CD8-positive, alpha-beta memory T cell (primary cell): ENCODE data around the gene TCF7. TPM values are rescaled to one million over a fixed set of nuclear protein-coding genes. Genes with fewer than 3 reads are reported as not detected.

Experiments used
- CTCF ChIA-PET: fragments of 350-600 bp; sonication (Branson Sonifier 250); formaldehyde crosslinking; loops from one replicate; lab custom pipeline; 2021; ENCODE audit warnings: antibody characterized with exemption; lab: Charles Lee
- POLR2A ChIA-PET: fragments of 350-600 bp; sonication (Branson Sonifier 250); formaldehyde crosslinking; loops from one replicate; lab custom pipeline; 2021; ENCODE audit warnings: antibody characterized with exemption; lab: Charles Lee
- DNase-seq, 5 donors: peaks; one replicate each; pipeline versions ENCODE4 v3.0.0 to v3.0.0-alpha.2; 2020 to 2022; ENCODE audit warnings: mixed read lengths in 1 of 5
- H3K27ac ChIP-seq: one replicate; pipeline ENCODE4 v1.7.0; 2013; ENCODE audit warnings: low read depth, mild to moderate bottlenecking, low read length, moderate library complexity
- H3K27me3 ChIP-seq: 2 replicates; pipeline ENCODE4 v1.7.0; 2013; ENCODE audit warnings: low read length, mild to moderate bottlenecking; ENCODE audit not compliant: insufficient read depth, poor library complexity, severe bottlenecking
- H3K36me3 ChIP-seq: 2 replicates; pipeline ENCODE4 v1.7.0; 2013; ENCODE audit warnings: mild to moderate bottlenecking, low read length, moderate library complexity; ENCODE audit not compliant: insufficient read depth
- H3K4me1 ChIP-seq: 2 replicates; pipeline ENCODE4 v1.7.0; 2013; ENCODE audit warnings: mild to moderate bottlenecking, low read length, moderate library complexity; ENCODE audit not compliant: insufficient read depth
- H3K4me3 ChIP-seq: 2 replicates; pipeline ENCODE4 v1.7.0; 2013; ENCODE audit warnings: mild to moderate bottlenecking, low read length
- H3K9me3 ChIP-seq: 2 replicates; pipeline ENCODE4 v1.7.0; 2013; ENCODE audit warnings: mild to moderate bottlenecking, low read length
- H3K27ac Mint-ChIP-seq, 8 donors: one replicate each; pipeline ENCODE4 v1.8.0; 2020 to 2021; ENCODE audit warnings: mixed read lengths in 8 of 8, mild to moderate bottlenecking in 6 of 8, inconsistent platforms in 3 of 8, moderate library complexity in 3 of 8
- H3K27me3 Mint-ChIP-seq, 2 donors: one replicate each; pipeline ENCODE4 v1.8.0; 2020 to 2021; ENCODE audit warnings: mixed read lengths in 2 of 2, mild to moderate bottlenecking in 1 of 2, moderate library complexity in 1 of 2
- H3K36me3 Mint-ChIP-seq, 3 donors: one replicate each; pipeline ENCODE4 v1.8.0; 2020 to 2021; ENCODE audit warnings: mixed read lengths in 3 of 3, inconsistent platforms in 1 of 3, mild to moderate bottlenecking in 1 of 3
- H3K4me1 Mint-ChIP-seq, 3 donors: one replicate each; pipeline ENCODE4 v1.8.0; 2020 to 2021; ENCODE audit warnings: mixed read lengths in 3 of 3, inconsistent platforms in 1 of 3, mild to moderate bottlenecking in 1 of 3
- H3K4me3 Mint-ChIP-seq, 7 donors: one replicate each; pipeline ENCODE4 v1.8.0; 2020 to 2021; ENCODE audit warnings: mixed read lengths in 7 of 7, mild to moderate bottlenecking in 6 of 7, moderate library complexity in 4 of 7, inconsistent platforms in 2 of 7
- H3K9me3 Mint-ChIP-seq, 5 donors: one replicate each; pipeline ENCODE4 v1.8.0; 2020 to 2022; ENCODE audit warnings: mixed read lengths in 5 of 5, mild to moderate bottlenecking in 3 of 5, moderate library complexity in 2 of 5, inconsistent platforms in 1 of 5
- polyA plus RNA-seq: library from polyadenylated mRNA; unstranded; fragments of 300-500 nt; fragmentation: Illumina TruSeq; gene quantifications from one replicate; pipeline ENCODE4 v1.2.3, GENCODE V29; 2021
- total RNA-seq, 2 experiments: library from RNA; stranded (reverse); gene quantifications; one replicate each; pipeline ENCODE4 v1.2.3, GENCODE V29; 2021

The TCF7 gene
- total and polyA plus RNA-seq, 3 experiments from 2014 or later, result 85.2 to 344 (median 89.7) TPM

GRCh38 chr5:134115806-134116175 lies 1.3 kb downstream of the TCF7 start:
- peaks cover 0 to 2% (median 0%) of the 10 kb centered on the region in 5 donors for H3K9me3 Mint-ChIP-seq
- no peaks in the 10 kb centered on the region for H3K27me3 Mint-ChIP-seq
- H3K27ac Mint-ChIP-seq, result peak overlapping the region; percentile 69 to 99 (median 94)
- H3K36me3 Mint-ChIP-seq, result peaks cover 33 to 60% (median 36%) of the 10 kb centered on the region in 3 donors
- DNase-seq, result peak in 1 of 5 donors; percentile 49
- H3K36me3 ChIP-seq, result peaks cover 51% of the 10 kb centered on the region
- POLR2A ChIA-PET, result interaction anchor here (0.6 to 15.6 kb wide), 6 partner anchors 13 to 66 kb away, joined by 3 to 272 read pairs (median 7); no protein-coding TSS in a partner anchor
- H3K9me3 ChIP-seq, result no peaks in the 10 kb centered on the region
- CTCF ChIA-PET, result interaction anchor here (9.8 kb wide), 1 partner anchor 74 kb away, joined by 131 read pairs; no protein-coding TSS in a partner anchor
- H3K4me1 ChIP-seq, result peaks cover 54% of the 10 kb centered on the region
- H3K4me3 ChIP-seq, result peak overlapping the region; percentile 95
- H3K4me1 Mint-ChIP-seq, result peaks cover 65 to 78% (median 71%) of the 10 kb centered on the region in 3 donors
- H3K27ac ChIP-seq, result peak overlapping the region; percentile 62
- H3K4me3 Mint-ChIP-seq, result peak overlapping the region; percentile 91 to 99 (median 96)
- H3K27me3 ChIP-seq, result no peaks in the 10 kb centered on the region

- H3K27me3 Mint-ChIP-seq, result no peaks in the 10 kb centered on the region
- peak overlapping the region; percentile 62 for H3K27ac ChIP-seq
- H3K36me3 Mint-ChIP-seq, result peaks cover 36 to 65% (median 37%) of the 10 kb centered on the region in 3 donors
- H3K4me1 Mint-ChIP-seq, result peaks cover 64 to 78% (median 72%) of the 10 kb centered on the region in 3 donors
- peaks cover 53% of the 10 kb centered on the region for H3K36me3 ChIP-seq
- no peaks in the 10 kb centered on the region for H3K27me3 ChIP-seq
- H3K4me3 ChIP-seq, result peak overlapping the region; percentile 95
- H3K27ac Mint-ChIP-seq, result peak overlapping the region; percentile 69 to 99 (median 94)
- H3K9me3 ChIP-seq, result no peaks in the 10 kb centered on the region
- H3K9me3 Mint-ChIP-seq, result peaks cover 0 to 2% (median 0%) of the 10 kb centered on the region in 5 donors
- DNase-seq, result no peak
- ChIA-PET CTCF (interaction anchor here (9.8 kb wide), 1 partner anchor 75 kb away, joined by 131 read pairs; no protein-coding TSS in a partner anchor), POLR2A (interaction anchor here (0.5 to 15.6 kb wide), 9 partner anchors 12 to 65 kb away, joined by 3 to 272 read pairs (median 4); no protein-coding TSS in a partner anchor)
- H3K4me1 ChIP-seq, result peaks cover 54% of the 10 kb centered on the region
- H3K4me3 Mint-ChIP-seq, result peak overlapping the region; percentile 91 to 99 (median 96)
Observed at GRCh38 chr5:134116286-134116685, 1.8 kb downstream of the TCF7 start.

- peaks cover 0 to 2% (median 0%) of the 10 kb centered on the region in 5 donors for H3K9me3 Mint-ChIP-seq
- H3K27me3 Mint-ChIP-seq, result no peaks in the 10 kb centered on the region
- Histone ChIP-seq H3K4me1 (peaks cover 54% of the 10 kb centered on the region), H3K4me3 (peak overlapping the region; percentile 95), H3K9me3 (no peaks in the 10 kb centered on the region), H3K27me3 (no peaks in the 10 kb centered on the region), H3K27ac (no peak overlapping the region), H3K36me3 (peaks cover 59% of the 10 kb centered on the region)
- ChIA-PET POLR2A (interaction anchor here (0.5 to 15.6 kb wide), 11 partner anchors 11 to 65 kb away, joined by 3 to 272 read pairs (median 4); no protein-coding TSS in a partner anchor), CTCF (interaction anchor here (9.8 kb wide), 1 partner anchor 75 kb away, joined by 131 read pairs; no protein-coding TSS in a partner anchor)
- peaks cover 62 to 77% (median 72%) of the 10 kb centered on the region in 3 donors for H3K4me1 Mint-ChIP-seq
- DNase-seq, result peak in 1 of 5 donors; percentile 54
- H3K27ac Mint-ChIP-seq, result peak overlapping the region; percentile 69 to 99 (median 96)
- peak overlapping the region; percentile 91 to 99 (median 96) for H3K4me3 Mint-ChIP-seq
- H3K36me3 Mint-ChIP-seq, result peaks cover 36 to 73% (median 41%) of the 10 kb centered on the region in 3 donors
Observed at GRCh38 chr5:134116789-134117761, 2.6 kb downstream of the TCF7 start.

- no peaks in the 10 kb centered on the region for H3K27me3 Mint-ChIP-seq
Observed at GRCh38 chr5:134118212-134118835, 3.8 kb downstream of the TCF7 start.

GRCh38 chr5:134119720-134120119 lies 5.2 kb downstream of the TCF7 start:
- H3K27ac Mint-ChIP-seq, result peak overlapping the region; percentile 49 to 99 (median 96)
- H3K9me3 Mint-ChIP-seq, result peaks cover 0 to 2% (median 0%) of the 10 kb centered on the region in 5 donors
- peak overlapping the region; percentile 91 to 99 (median 96) for H3K4me3 Mint-ChIP-seq
- H3K4me1 ChIP-seq, result peaks cover 66% of the 10 kb centered on the region
- peaks cover 41 to 91% (median 48%) of the 10 kb centered on the region in 3 donors for H3K36me3 Mint-ChIP-seq
- no peak overlapping the region for H3K27ac ChIP-seq
- no peaks in the 10 kb centered on the region for H3K9me3 ChIP-seq
- peaks cover 70 to 81% (median 78%) of the 10 kb centered on the region in 3 donors for H3K4me1 Mint-ChIP-seq
- peaks cover 81% of the 10 kb centered on the region for H3K36me3 ChIP-seq
- no peaks in the 10 kb centered on the region for H3K27me3 ChIP-seq
- CTCF ChIA-PET, result interaction anchor here (1.1 to 9.8 kb wide), 3 partner anchors 78 to 105 kb away, joined by 3 to 131 read pairs (median 3); no protein-coding TSS in a partner anchor
- H3K27me3 Mint-ChIP-seq, result peaks cover 0 to 2% of the 10 kb centered on the region in 2 donors
- no peak for DNase-seq
- peak overlapping the region; percentile 95 for H3K4me3 ChIP-seq
- POLR2A ChIA-PET, result interaction anchor here (1.1 to 15.6 kb wide), 4 partner anchors 8 to 80 kb away, joined by 3 to 272 read pairs (median 4); no protein-coding TSS in a partner anchor

More at GRCh38 chr5:134118212-134118835, 3.8 kb downstream of the TCF7 start:
- Mint-ChIP-seq H3K36me3 (peaks cover 37 to 83% (median 44%) of the 10 kb centered on the region in 3 donors), H3K4me1 (peaks cover 65 to 78% (median 75%) of the 10 kb centered on the region in 3 donors), H3K4me3 (peak overlapping the region; percentile 91 to 99 (median 96)), H3K27ac (peak overlapping the region; percentile 34 to 99 (median 96)), H3K9me3 (peaks cover 0 to 2% (median 0%) of the 10 kb centered on the region in 5 donors)
- peaks cover 70% of the 10 kb centered on the region for H3K36me3 ChIP-seq
- ChIA-PET POLR2A (interaction anchor here (0.7 to 15.6 kb wide), 8 partner anchors 10 to 79 kb away, joined by 3 to 272 read pairs (median 4); no protein-coding TSS in a partner anchor), CTCF (interaction anchor here (1.1 to 9.8 kb wide), 2 partner anchors 46 to 77 kb away, joined by 4 to 131 read pairs; no protein-coding TSS in a partner anchor)
- H3K9me3 ChIP-seq, result no peaks in the 10 kb centered on the region
- H3K4me1 ChIP-seq, result peaks cover 58% of the 10 kb centered on the region
- peak overlapping the region; percentile 95 for H3K4me3 ChIP-seq
- no peak for DNase-seq
- no peak overlapping the region for H3K27ac ChIP-seq
- H3K27me3 ChIP-seq, result no peaks in the 10 kb centered on the region

- H3K4me3 ChIP-seq, result peak overlapping the region; percentile 95
- CTCF ChIA-PET, result interaction anchor here (1.1 to 9.8 kb wide), 4 partner anchors 79 to 104 kb away, joined by 3 to 131 read pairs (median 26); no protein-coding TSS in a partner anchor
- no peaks in the 10 kb centered on the region for H3K9me3 ChIP-seq
- H3K4me3 Mint-ChIP-seq, result peak overlapping the region; percentile 91 to 99 (median 96)
- H3K27me3 Mint-ChIP-seq, result peaks cover 0 to 2% of the 10 kb centered on the region in 2 donors
- H3K4me1 ChIP-seq, result peaks cover 74% of the 10 kb centered on the region
- H3K27ac Mint-ChIP-seq, result peak overlapping the region; percentile 49 to 100 (median 98)
- H3K9me3 Mint-ChIP-seq, result peaks cover 0 to 2% (median 0%) of the 10 kb centered on the region in 5 donors
- peaks cover 79 to 90% (median 87%) of the 10 kb centered on the region in 3 donors for H3K4me1 Mint-ChIP-seq
- H3K36me3 Mint-ChIP-seq, result peaks cover 41 to 97% (median 48%) of the 10 kb centered on the region in 3 donors
- H3K36me3 ChIP-seq, result peaks cover 87% of the 10 kb centered on the region
- POLR2A ChIA-PET, result interaction anchor here (1.1 to 16.0 kb wide), 5 partner anchors 3 to 81 kb away, joined by 4 to 272 read pairs (median 48); partner anchors contain the start of gene TCF7
- H3K27me3 ChIP-seq, result no peaks in the 10 kb centered on the region
- H3K27ac ChIP-seq, result no peak overlapping the region
- DNase-seq, result no peak
Observed at GRCh38 chr5:134120386-134121138, 6.1 kb downstream of the TCF7 start.
